HEK293 (cell line): ENCODE measurements around the gene EHD1.
A peak's percentile ranks its signal among the peaks of the same experiment; 100 is the strongest.

Experiments used
- CTCF ChIA-PET: fragments of 350-600 bp; formaldehyde crosslinking; extraction: SDS; loops from one replicate; lab custom pipeline; 2021; ENCODE audit warnings: antibody characterized with exemption; lab: Yijun Ruan, JAX
- POLR2A ChIA-PET: fragments of 300-600 bp; formaldehyde crosslinking; extraction: SDS; loops from one replicate; lab custom pipeline; 2020; ENCODE audit warnings: antibody characterized with exemption, inconsistent platforms; lab: Yijun Ruan, JAX
- H3K27ac ChIP-seq: fragments of 200-500 bp; sonication (Bioruptor generic); 2 replicates; pipeline ENCODE4 v1.5.1; 2014; ENCODE audit warnings: low read depth, low read length, control low read depth, inconsistent platforms; ENCODE audit errors: extremely low read depth
- H3K36me3 ChIP-seq, 2 experiments: fragments of 200-500 bp in 1 of 2; sonication (Bioruptor generic) in 1 of 2; 1 replicate in 1 of 2; 2 replicates in 1 of 2; pipeline ENCODE4 v1.5.1; 2014 to 2017; ENCODE audit warnings: inconsistent platforms in 2 of 2, low read length in 2 of 2; ENCODE audit not compliant: control insufficient read depth in 2 of 2, insufficient read depth in 1 of 2
- H3K4me1 ChIP-seq: fragments of 200-500 bp; sonication (Bioruptor generic); 2 replicates; pipeline ENCODE4 v1.5.1; 2014; ENCODE audit warnings: mild to moderate bottlenecking, low read length, inconsistent platforms; ENCODE audit not compliant: control insufficient read depth, insufficient read depth
- H3K4me3 ChIP-seq: 2 replicates; pipeline ENCODE4 v1.5.1; 2011; ENCODE audit warnings: low read depth, mild to moderate bottlenecking, control low read depth, low read length, moderate library complexity
- H3K9me3 ChIP-seq: fragments of 200-500 bp; sonication (Bioruptor generic); 2 replicates; pipeline ENCODE4 v1.5.1; 2014; ENCODE audit warnings: low read depth, low read length, inconsistent platforms; ENCODE audit not compliant: control insufficient read depth, insufficient read depth
- PBX3 ChIP-seq: sonication (generic); formaldehyde crosslinking; IDR thresholded peaks from 2 replicates; pipeline ENCODE4 v1.8.1; 2022; ENCODE audit warnings: mild to moderate bottlenecking, moderate library complexity, missing genetic modification reagents
- PRDM1 ChIP-seq: fragments of 450-650 bp; formaldehyde crosslinking; IDR thresholded peaks from 2 replicates; pipeline ENCODE4; 2016; ENCODE audit warnings: missing biosample characterization, missing genetic modification characterization
- TRIM28 ChIP-seq: IDR thresholded peaks from 2 replicates; pipeline ENCODE4 v1.6.1; 2011; ENCODE audit warnings: low read length, control low read depth, borderline replicate concordance
- ZFHX2 ChIP-seq: fragments of 450-650 bp; formaldehyde crosslinking; conservative IDR thresholded peaks from 2 replicates; pipeline ENCODE4 v1.5.1; 2016; ENCODE audit warnings: missing biosample characterization, missing genetic modification characterization
- ZNF133 ChIP-seq: fragments of 450-650 bp; formaldehyde crosslinking; IDR thresholded peaks from 2 replicates; pipeline ENCODE4 v1.5.1; 2016; ENCODE audit warnings: missing biosample characterization, missing genetic modification characterization
- ZNF2 ChIP-seq: fragments of 450-650 bp; formaldehyde crosslinking; IDR thresholded peaks from 2 replicates; pipeline ENCODE4 v1.5.1; 2016; ENCODE audit warnings: missing biosample characterization, missing genetic modification characterization
- ZNF223 ChIP-seq: fragments of 450-650 bp; formaldehyde crosslinking; IDR thresholded peaks from 2 replicates; pipeline ENCODE4 v1.5.1; 2016; ENCODE audit warnings: missing biosample characterization, missing genetic modification characterization
- ZNF335 ChIP-seq: fragments of 450-650 bp; formaldehyde crosslinking; conservative IDR thresholded peaks from 2 replicates; pipeline ENCODE4 v1.5.1; 2016; ENCODE audit warnings: missing biosample characterization, missing genetic modification characterization
- ZNF449 ChIP-seq: fragments of 450-650 bp; formaldehyde crosslinking; IDR thresholded peaks from 2 replicates; pipeline ENCODE4 v1.5.1; 2017; ENCODE audit warnings: missing biosample characterization, mild to moderate bottlenecking, missing genetic modification characterization, moderate library complexity
- ZSCAN16 ChIP-seq: fragments of 450-650 bp; formaldehyde crosslinking; IDR thresholded peaks from 2 replicates; pipeline ENCODE4 v1.5.1; 2016; ENCODE audit warnings: missing biosample characterization, missing genetic modification characterization
- TF ChIP-seq, protein P1 (sequence below): fragments of 450-650 bp; formaldehyde crosslinking; IDR thresholded peaks from 2 replicates; pipeline ENCODE4 v1.5.1; 2016; ENCODE audit warnings: missing biosample characterization, missing genetic modification characterization

EHD1 gene

GRCh38 chr11:64915376-64915887 is 37.0 kb upstream of the EHD1 start:
- TF ChIP-seq ZNF223 (tag by site-specific recombination) (no peak), ZNF335 (0 out of 2 replicates have a peak, but pooled peaks have one; percentile 9)
- POLR2A ChIA-PET: interaction anchor here (0.6 to 1.3 kb wide), 4 partner anchors 9 to 259 kb away, joined by 3 to 4 read pairs (median 4); partner anchors contain the start of genes PPP2R5B and SF1
- CTCF ChIA-PET: interaction anchor here (0.6 to 1.4 kb wide), 5 partner anchors 35 to 117 kb away, joined by 3 to 4 read pairs (median 4); partner anchors contain the start of gene BATF2
- Histone ChIP-seq H3K27ac (no peak overlapping the region), H3K4me3 (no peak overlapping the region), H3K4me1 (no peaks in the 10 kb centered on the region), H3K9me3 (no peaks in the 10 kb centered on the region), H3K36me3 (peaks cover 0 to 40% of the 10 kb centered on the region in 2 experiments; a peak in 1 of 3 replicates)

- Histone ChIP-seq H3K4me1 (no peaks in the 10 kb centered on the region), H3K27ac (no peak overlapping the region), H3K9me3 (no peaks in the 10 kb centered on the region), H3K36me3 (peaks cover 0 to 53% of the 10 kb centered on the region in 2 experiments; a peak in 1 of 3 replicates)
- POLR2A ChIA-PET: no interaction called here
- CTCF ChIA-PET: interaction anchor here (0.5 to 2.8 kb wide), 3 partner anchors 19 to 55 kb away, joined by 3 to 8 read pairs (median 3); no protein-coding TSS in a partner anchor
- TF ChIP-seq ZSCAN16 (no peak), TRIM28 (no peak), ZNF449 (no peak)
- TF ChIP-seq, all 188 proteins: peak for 0
- H3K4me3 ChIP-seq: no peak overlapping the region
Observed at GRCh38 chr11:64914123-64914522, 35.7 kb upstream of the EHD1 start.

DNA sequence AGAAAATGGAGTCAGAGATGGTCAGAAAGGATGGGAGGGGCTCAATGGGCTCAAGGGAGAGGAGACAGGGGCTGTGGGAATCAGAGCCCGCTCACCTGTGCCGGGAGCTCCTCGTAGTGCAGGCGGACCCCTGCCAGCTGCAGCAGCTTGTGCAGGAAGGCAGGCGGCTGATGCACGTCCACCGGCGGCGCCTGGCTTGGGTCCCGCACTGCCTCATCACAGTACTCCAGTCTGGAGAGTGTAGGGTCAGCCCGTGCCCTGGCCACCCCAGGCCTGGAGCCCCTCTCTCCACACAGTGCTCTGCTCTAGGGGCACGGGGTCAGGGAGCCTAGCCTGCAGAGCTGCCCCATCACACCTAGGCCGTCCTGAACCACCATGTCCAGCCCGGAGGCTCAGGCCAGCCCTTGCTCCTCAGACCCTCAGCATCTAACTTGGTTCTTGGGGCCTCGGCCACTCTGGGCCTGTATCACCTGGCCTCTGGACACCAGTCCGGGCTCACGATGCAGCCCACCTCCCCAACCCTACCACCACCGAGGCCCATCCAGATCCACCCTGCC is 34.8 kb upstream of the EHD1 start:
- ChIA-PET POLR2A (no interaction called here), CTCF (interaction anchor here (2.8 kb wide), 1 partner anchor 25 kb away, joined by 8 read pairs; no protein-coding TSS in a partner anchor)
- H3K36me3 ChIP-seq: peaks cover 0 to 61% of the 10 kb centered on the region in 2 experiments; a peak in 1 of 3 replicates
- H3K27ac ChIP-seq: no peak overlapping the region
- H3K4me3 ChIP-seq: no peak overlapping the region
- no peaks in the 10 kb centered on the region for H3K9me3 ChIP-seq
- TF ChIP-seq ZNF133 (tag by site-specific recombination) (no peak), PBX3 (CRISPR knock-in tag) (no peak), ZNF2 (tag by site-specific recombination) (no peak), PRDM1 (tag by site-specific recombination) (no peak)
- no peaks in the 10 kb centered on the region for H3K4me1 ChIP-seq

GRCh38 chr11:64911689-64912088 is 33.3 kb upstream of the EHD1 start:
- CTCF ChIA-PET: interaction anchor here (0.5 to 2.8 kb wide), 3 partner anchors 18 to 44 kb away, joined by 4 to 8 read pairs (median 7); no protein-coding TSS in a partner anchor

More at GRCh38 chr11:64911689-64912088, 33.3 kb upstream of the EHD1 start:
- H3K27ac ChIP-seq: no peak overlapping the region
- TF ChIP-seq, protein P1, sequence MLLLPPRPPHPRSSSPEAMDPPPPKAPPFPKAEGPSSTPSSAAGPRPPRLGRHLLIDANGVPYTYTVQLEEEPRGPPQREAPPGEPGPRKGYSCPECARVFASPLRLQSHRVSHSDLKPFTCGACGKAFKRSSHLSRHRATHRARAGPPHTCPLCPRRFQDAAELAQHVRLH: no peak
- no peak for TF ChIP-seq ZFHX2 (tag by site-specific recombination)
- H3K4me1 ChIP-seq: no peaks in the 10 kb centered on the region
- H3K9me3 ChIP-seq: no peaks in the 10 kb centered on the region
- H3K4me3 ChIP-seq: no peak overlapping the region
- POLR2A ChIA-PET: no interaction called here
- peaks cover 0 to 75% of the 10 kb centered on the region in 2 experiments; a peak in 1 of 3 replicates for H3K36me3 ChIP-seq
